Astrocyte (in vitro differentiated cells and primary cell): ENCODE data around the gene PNKD. TPM values are rescaled to one million over a fixed set of nuclear protein-coding genes. Genes with fewer than 3 reads are reported as not detected.
A peak's percentile ranks its signal among the peaks of the same experiment; 100 is the strongest.

ENCODE experiments used
- DNase-seq: peaks from one replicate; pipeline ENCODE4 v3.0.0-alpha.2; 2010; ENCODE audit warnings: low read depth
- FAIRE-seq: peaks from 2 replicates; lab custom pipeline; 2011; peaks lifted over from hg19 to GRCh38; lab: Jason Lieb, UNC
- H2AFZ ChIP-seq: 2 replicates; pipeline ENCODE4 v1.6.0; 2012; ENCODE audit warnings: low read depth, low read length, inconsistent platforms
- H3K27ac ChIP-seq: 2 replicates; pipeline ENCODE4 v1.5.1; 2011; ENCODE audit warnings: low read depth, low read length, inconsistent platforms
- H3K27me3 ChIP-seq: 2 replicates; pipeline ENCODE4 v1.6.0; 2011; ENCODE audit warnings: low read length, inconsistent platforms; ENCODE audit not compliant: insufficient read depth
- H3K36me3 ChIP-seq: 2 replicates; pipeline ENCODE4 v1.5.1; 2011; ENCODE audit warnings: low read length, inconsistent platforms; ENCODE audit not compliant: insufficient read depth
- H3K4me1 ChIP-seq: 2 replicates; pipeline ENCODE4 v1.5.1; 2011; ENCODE audit warnings: low read length, inconsistent platforms; ENCODE audit not compliant: insufficient read depth
- H3K4me2 ChIP-seq: 2 replicates; pipeline ENCODE4 v1.6.0; 2012; ENCODE audit warnings: low read length, inconsistent platforms
- H3K4me3 ChIP-seq: 2 replicates; pipeline ENCODE4 v1.5.1; 2011; ENCODE audit warnings: low read depth, mild to moderate bottlenecking, low read length, inconsistent platforms; ENCODE audit not compliant: insufficient read depth
- H3K79me2 ChIP-seq: 2 replicates; pipeline ENCODE4 v1.6.0; 2012; ENCODE audit warnings: mild to moderate bottlenecking, low read length, inconsistent platforms; ENCODE audit not compliant: insufficient read depth
- H3K9ac ChIP-seq: 2 replicates; pipeline ENCODE4 v1.6.0; 2012; ENCODE audit warnings: mild to moderate bottlenecking, low read length, inconsistent platforms
- H3K9me3 ChIP-seq: 2 replicates; pipeline ENCODE4 v1.5.1; 2012; ENCODE audit warnings: low read depth, mild to moderate bottlenecking, low read length, inconsistent platforms; ENCODE audit not compliant: insufficient read depth
- H4K20me1 ChIP-seq: 2 replicates; pipeline ENCODE4 v1.6.0; 2012; ENCODE audit warnings: low read length, inconsistent platforms; ENCODE audit not compliant: insufficient read depth
- H3K27ac Mint-ChIP-seq: one replicate; pipeline ENCODE4 v1.8.0; 2021; ENCODE audit warnings: mild to moderate bottlenecking, mixed read lengths; ENCODE audit not compliant: unreplicated experiment
- H3K27me3 Mint-ChIP-seq: one replicate; pipeline ENCODE4 v1.8.0; 2021; ENCODE audit warnings: low read depth, mixed read lengths; ENCODE audit not compliant: unreplicated experiment
- H3K36me3 Mint-ChIP-seq: one replicate; pipeline ENCODE4 v1.8.0; 2021; ENCODE audit warnings: low read depth, mixed read lengths; ENCODE audit not compliant: unreplicated experiment
- H3K4me1 Mint-ChIP-seq: one replicate; pipeline ENCODE4 v1.8.0; 2021; ENCODE audit warnings: low read depth, mixed read lengths; ENCODE audit not compliant: unreplicated experiment
- H3K4me3 Mint-ChIP-seq: one replicate; pipeline ENCODE4 v1.8.0; 2021; ENCODE audit warnings: mild to moderate bottlenecking, moderate library complexity, mixed read lengths; ENCODE audit not compliant: unreplicated experiment
- H3K9me3 Mint-ChIP-seq: one replicate; pipeline ENCODE4 v1.8.0; 2021; ENCODE audit warnings: mild to moderate bottlenecking, mixed read lengths; ENCODE audit not compliant: unreplicated experiment
- CTCF ChIP-seq: IDR thresholded peaks from 2 replicates; pipeline ENCODE4 v1.5.1; 2011; ENCODE audit warnings: low read depth, mild to moderate bottlenecking, inconsistent platforms, low read length, moderate library complexity; ENCODE audit not compliant: insufficient read depth
- EZH2 ChIP-seq: IDR thresholded peaks from 2 replicates; pipeline ENCODE4 v1.6.1; 2012; ENCODE audit warnings: mild to moderate bottlenecking, low read length, inconsistent platforms; ENCODE audit not compliant: insufficient read depth
- total RNA-seq: library from RNA; stranded (reverse); gene quantifications from 2 replicates; pipeline ENCODE4 v1.2.1, GENCODE V29; 2021

Gene PNKD
- total RNA-seq, 1 donor from 2014 or later, result 40.9 TPM

GRCh38 chr2:218259099-218259961, 11.0 kb upstream of the PNKD start:
- Histone ChIP-seq H3K36me3 (peaks cover 27% of the 10 kb centered on the region), H3K4me1 (peaks cover 14% of the 10 kb centered on the region), H3K79me2 (no peaks in the 10 kb centered on the region), H3K9ac (peak overlapping the region; percentile 54), H3K27me3 (no peaks in the 10 kb centered on the region), H2AFZ (no peak overlapping the region), H3K9me3 (no peaks in the 10 kb centered on the region), H3K27ac (peak overlapping the region; percentile 59), H3K4me2 (peak overlapping the region; percentile 42), H3K4me3 (no peak overlapping the region), H4K20me1 (peaks cover 37% of the 10 kb centered on the region)
- peak; percentile 68 for DNase-seq
- peak overlapping the region; percentile 28 for H3K4me3 Mint-ChIP-seq
- H3K27me3 Mint-ChIP-seq, result no peaks in the 10 kb centered on the region
- no peak for TF ChIP-seq EZH2
- peaks cover 12% of the 10 kb centered on the region for H3K36me3 Mint-ChIP-seq
- no peak for FAIRE-seq
- no peaks in the 10 kb centered on the region for H3K9me3 Mint-ChIP-seq
- H3K27ac Mint-ChIP-seq, result peak overlapping the region; percentile 95
- H3K4me1 Mint-ChIP-seq, result peaks cover 40% of the 10 kb centered on the region

- H3K4me3 Mint-ChIP-seq, result no peak overlapping the region
Observed at GRCh38 chr2:218260166-218260565, 10.2 kb upstream of the PNKD start.

More at GRCh38 chr2:218260166-218260565, 10.2 kb upstream of the PNKD start:
- Histone ChIP-seq H3K4me3 (no peak overlapping the region), H4K20me1 (peaks cover 32% of the 10 kb centered on the region), H3K4me2 (no peak overlapping the region), H3K27me3 (no peaks in the 10 kb centered on the region), H3K9ac (no peak overlapping the region), H3K27ac (no peak overlapping the region), H3K4me1 (peaks cover 14% of the 10 kb centered on the region), H3K79me2 (no peaks in the 10 kb centered on the region), H3K9me3 (no peaks in the 10 kb centered on the region), H2AFZ (no peak overlapping the region), H3K36me3 (peaks cover 19% of the 10 kb centered on the region)
- Mint-ChIP-seq H3K36me3 (peaks cover 9% of the 10 kb centered on the region), H3K9me3 (no peaks in the 10 kb centered on the region), H3K27ac (peak overlapping the region; percentile 58), H3K4me1 (peaks cover 37% of the 10 kb centered on the region), H3K27me3 (no peaks in the 10 kb centered on the region)
- no peak for DNase-seq
- no peak for FAIRE-seq
- TF ChIP-seq EZH2 (no peak), CTCF (no peak)
